Ovary (tissue), 9 donors: ENCODE data around the gene CUEDC2. TPM values are rescaled to one million over a fixed set of nuclear protein-coding genes. Genes with fewer than 3 reads are reported as not detected.
"Not testable (repeated sequence)": the region's sequence is repeated elsewhere in the genome, so short reads cannot be mapped to it uniquely, and the experiment has no call there.

Source experiments
- DNase-seq, 5 donors: peaks; one replicate each; pipeline ENCODE4 v3.0.0-alpha.2; 2019 to 2020
- H3K27ac ChIP-seq, 2 donors: fragments of 200-600 bp; one replicate each; pipeline versions ENCODE4 v1.5.1 to v1.8.0; 2019 to 2022
- H3K27me3 ChIP-seq: fragments of 200-600 bp; one replicate; pipeline ENCODE4 v1.8.0; 2022
- H3K36me3 ChIP-seq: fragments of 200-600 bp; sonication (generic); one replicate; pipeline ENCODE4 v1.5.1; 2019
- H3K4me1 ChIP-seq: one replicate; pipeline ENCODE4 v1.8.1; 2013; ENCODE audit warnings: mild to moderate bottlenecking, moderate library complexity; ENCODE audit not compliant: insufficient read depth
- H3K4me3 ChIP-seq: fragments of 200-600 bp; sonication (generic); one replicate; pipeline ENCODE4 v1.5.1; 2017
- H3K9me3 ChIP-seq, 2 donors: fragments of 200-600 bp in 1 of 2; sonication (generic) in 1 of 2; one replicate each; pipeline versions ENCODE4 v1.5.1 to v1.8.1; 2013 to 2019; ENCODE audit warnings: mild to moderate bottlenecking in 1 of 2, moderate library complexity in 1 of 2
- EP300 ChIP-seq: sonication (generic); formaldehyde crosslinking; IDR thresholded peaks from one replicate; pipeline ENCODE4 v1.6.1; 2017; ENCODE audit warnings: antibody characterized with exemption
- POLR2A ChIP-seq: fragments of 450-650 bp; IDR thresholded peaks from one replicate; pipeline ENCODE4 v1.6.1; 2017; ENCODE audit warnings: antibody characterized with exemption, mild to moderate bottlenecking, moderate library complexity
- whole genome bisulfite sequencing, 3 donors: extraction: QIAGEN DNeasy Blood & Tissue Kit in 1 of 3; methylation state at CpG; one replicate each; pipeline versions ENCODE4 v1.1.5 to v1.1.7; 2013 to 2017; 5-methylcytosine and 5-hydroxymethylcytosine counted together
- intact Hi-C, 4 donors: fragments of 100-400 bp; cut with DNase I; formaldehyde crosslinking; loops; one replicate each; pipeline versions ENCODE4 v1.11.0 to v1.15.1; 2022 to 2023
- polyA plus RNA-seq, 2 donors: library from polyadenylated mRNA; stranded (reverse); fragments of 200-250 nt in 1 of 2; fragments of 350-450 nt in 1 of 2; fragmentation: Illumina TruSeq in 1 of 2; extraction: RNeasy Lipid Tissue Mini Kit (QIAGEN cat#74804) in 1 of 2; gene quantifications; one replicate each; pipeline ENCODE4 v1.2.3, GENCODE V29; 2013 to 2014
- total RNA-seq, 7 donors: library from RNA; depleted of rRNA in 2 of 7; stranded (reverse); fragments of >200 nt in 2 of 7; fragmentation: NEBNext Ultra II Directional in 3 of 7; extraction: Animal tissue kit (Norgen Biotek cat#: 25700) in 3 of 7; gene quantifications; one replicate each; pipeline versions ENCODE4 v1.1.0 to v1.2.4, GENCODE V29; 2016 to 2023
- TF ChIP-seq, protein P1 (sequence below), 3 donors: fragments of 450-650 bp in 2 of 3; fragments of 200-600 bp in 1 of 3; IDR thresholded peaks; one replicate each; pipeline versions ENCODE4 v1.5.1 to v1.8.0; 2016 to 2022; ENCODE audit warnings: antibody characterized with exemption in 3 of 3, mild to moderate bottlenecking in 1 of 3
- donor health status: DM: no; HTN: no; CAD: no; lungs with moderate emphysema.
- donor health status: DM: no; HTN: no; CAD: no.
- donor health status: Bipolar disorder and iron deficiency.
- donor health status: DM: yes; HTN: yes; CAD: no.
- donor health status: DM: no; HTN: no; CAD: no.
- donor health status: DM: yes; HTN: yes; CAD: no.

Gene CUEDC2
- total and polyA plus RNA-seq, 9 donors: 34.7 to 76.5 (median 61.7) TPM

DNA sequence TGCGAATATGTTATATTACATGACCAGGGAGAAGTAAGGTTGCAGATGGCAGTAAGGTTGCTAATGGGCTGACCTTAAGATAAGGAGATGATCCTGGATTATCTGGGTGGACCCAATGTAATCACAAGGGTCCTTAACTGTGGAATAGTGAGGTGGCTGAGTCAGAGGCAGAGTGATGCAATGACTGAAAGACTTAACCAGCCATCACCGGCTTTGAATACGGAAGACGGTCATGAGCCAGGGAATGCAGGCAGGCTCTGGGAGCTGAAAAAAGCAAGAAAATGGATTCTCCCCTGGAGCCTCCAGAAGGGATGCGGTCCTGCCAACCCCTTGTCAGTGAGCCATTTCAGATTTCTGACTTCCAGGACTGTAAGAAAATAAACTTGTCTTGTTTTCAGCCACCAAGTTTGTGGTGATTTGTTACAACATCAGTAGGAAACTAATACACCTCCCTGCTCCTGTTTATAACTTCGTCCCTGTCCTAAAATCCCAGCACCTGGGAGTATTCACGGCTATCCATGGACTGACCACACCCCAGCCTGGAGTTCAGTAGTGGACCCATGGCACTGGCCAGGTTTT, 23.6 kb upstream of the CUEDC2 start:
- Histone ChIP-seq H3K9me3 (no peaks in the 10 kb centered on the region), H3K27me3 (no peaks in the 10 kb centered on the region), H3K4me3 (no peak overlapping the region), H3K27ac (no peak overlapping the region), H3K36me3 (no peaks in the 10 kb centered on the region), H3K4me1 (peaks cover 7% of the 10 kb centered on the region)
- intact Hi-C loops: no loop called here
- no peak for DNase-seq
- WGBS, 3 donors: 81 to 90% (median 85%) methylated on average over 7 of the region's 7 CpGs
- TF ChIP-seq EP300 (no peak), POLR2A (no peak)
- TF ChIP-seq, protein P1, sequence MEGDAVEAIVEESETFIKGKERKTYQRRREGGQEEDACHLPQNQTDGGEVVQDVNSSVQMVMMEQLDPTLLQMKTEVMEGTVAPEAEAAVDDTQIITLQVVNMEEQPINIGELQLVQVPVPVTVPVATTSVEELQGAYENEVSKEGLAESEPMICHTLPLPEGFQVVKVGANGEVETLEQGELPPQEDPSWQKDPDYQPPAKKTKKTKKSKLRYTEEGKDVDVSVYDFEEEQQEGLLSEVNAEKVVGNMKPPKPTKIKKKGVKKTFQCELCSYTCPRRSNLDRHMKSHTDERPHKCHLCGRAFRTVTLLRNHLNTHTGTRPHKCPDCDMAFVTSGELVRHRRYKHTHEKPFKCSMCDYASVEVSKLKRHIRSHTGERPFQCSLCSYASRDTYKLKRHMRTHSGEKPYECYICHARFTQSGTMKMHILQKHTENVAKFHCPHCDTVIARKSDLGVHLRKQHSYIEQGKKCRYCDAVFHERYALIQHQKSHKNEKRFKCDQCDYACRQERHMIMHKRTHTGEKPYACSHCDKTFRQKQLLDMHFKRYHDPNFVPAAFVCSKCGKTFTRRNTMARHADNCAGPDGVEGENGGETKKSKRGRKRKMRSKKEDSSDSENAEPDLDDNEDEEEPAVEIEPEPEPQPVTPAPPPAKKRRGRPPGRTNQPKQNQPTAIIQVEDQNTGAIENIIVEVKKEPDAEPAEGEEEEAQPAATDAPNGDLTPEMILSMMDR (IDR thresholded peaks at IDR 0.05): no peak

DNA sequence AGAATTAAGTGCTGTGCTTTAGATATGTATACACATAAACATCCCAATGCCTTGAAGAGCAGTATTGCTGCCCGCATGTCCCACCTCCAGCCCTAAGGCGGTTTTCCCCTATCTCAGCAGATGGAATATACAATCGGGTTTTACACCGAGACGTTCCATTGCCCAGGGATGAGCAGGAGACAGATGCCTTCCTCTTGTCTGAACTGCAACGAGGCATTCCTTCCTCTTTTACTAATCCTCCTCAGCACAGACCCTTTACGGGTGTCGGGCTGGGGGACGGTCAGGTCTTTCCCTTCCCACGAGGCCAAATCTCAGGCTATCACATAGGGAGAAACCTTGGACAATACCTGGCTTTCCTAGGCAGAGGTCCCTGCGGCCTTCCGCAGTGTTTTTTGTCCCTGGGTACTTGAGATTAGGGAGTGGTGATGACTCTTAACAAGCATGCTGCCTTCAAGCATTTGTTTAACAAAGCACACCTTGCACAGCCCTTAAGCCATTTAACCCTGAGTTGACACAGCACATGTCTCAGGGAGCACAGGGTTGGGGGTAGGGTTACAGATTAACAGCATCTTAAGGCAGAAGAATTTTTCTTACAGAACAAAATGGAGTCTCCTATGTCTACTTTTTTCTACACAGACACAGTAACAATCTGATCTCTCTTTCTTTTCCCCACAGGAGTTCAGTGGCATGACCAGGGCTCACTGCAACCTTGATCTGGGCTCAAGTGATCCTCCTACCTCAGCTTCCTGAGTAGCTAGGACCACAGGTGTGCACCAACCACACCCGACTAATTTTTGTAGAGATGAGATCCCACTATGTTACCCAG, 22.5 kb upstream of the CUEDC2 start:
- H3K27ac ChIP-seq, DNase-seq, intact Hi-C loops, H3K4me3 ChIP-seq, H3K36me3 ChIP-seq, H3K4me1 ChIP-seq, H3K27me3 ChIP-seq, H3K9me3 ChIP-seq: not testable (repeated sequence)
- 72 to 80% (median 76%) methylated on average over 13 of the region's 13 CpGs for WGBS, 3 donors

DNA sequence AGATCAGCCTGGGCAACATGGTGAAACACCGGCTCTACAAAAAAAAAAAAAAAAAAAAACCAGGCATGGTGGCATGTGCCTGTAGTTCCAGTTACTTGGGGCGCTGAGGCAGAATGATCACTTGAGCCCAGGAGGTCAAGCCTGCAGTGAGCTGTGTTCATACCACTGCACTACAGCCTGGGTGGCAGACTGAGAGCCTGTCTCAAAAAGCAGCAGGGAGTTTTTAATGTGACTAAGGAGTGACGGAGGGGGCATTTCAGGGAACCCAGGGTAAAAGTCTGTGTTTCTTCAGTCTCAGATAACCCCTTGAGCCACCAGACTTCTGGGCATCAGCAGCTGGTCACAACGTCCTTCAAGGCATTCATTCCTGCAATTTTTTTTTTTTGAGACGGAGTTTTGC, 21.1 kb upstream of the CUEDC2 start:
- Histone ChIP-seq H3K9me3 (no peaks in the 10 kb centered on the region), H3K4me3 (no peak overlapping the region), H3K4me1 (peaks cover 2% of the 10 kb centered on the region), H3K27me3 (no peaks in the 10 kb centered on the region), H3K27ac (no peak overlapping the region), H3K36me3 (no peaks in the 10 kb centered on the region)
- intact Hi-C loops: no loop called here
- DNase-seq: no peak
- 70 to 81% (median 72%) methylated on average over 5 of the region's 5 CpGs for WGBS, 3 donors
- TF ChIP-seq, protein P1 (IDR thresholded peaks at IDR 0.05): no peak
- TF ChIP-seq EP300 (no peak), POLR2A (no peak)

DNA sequence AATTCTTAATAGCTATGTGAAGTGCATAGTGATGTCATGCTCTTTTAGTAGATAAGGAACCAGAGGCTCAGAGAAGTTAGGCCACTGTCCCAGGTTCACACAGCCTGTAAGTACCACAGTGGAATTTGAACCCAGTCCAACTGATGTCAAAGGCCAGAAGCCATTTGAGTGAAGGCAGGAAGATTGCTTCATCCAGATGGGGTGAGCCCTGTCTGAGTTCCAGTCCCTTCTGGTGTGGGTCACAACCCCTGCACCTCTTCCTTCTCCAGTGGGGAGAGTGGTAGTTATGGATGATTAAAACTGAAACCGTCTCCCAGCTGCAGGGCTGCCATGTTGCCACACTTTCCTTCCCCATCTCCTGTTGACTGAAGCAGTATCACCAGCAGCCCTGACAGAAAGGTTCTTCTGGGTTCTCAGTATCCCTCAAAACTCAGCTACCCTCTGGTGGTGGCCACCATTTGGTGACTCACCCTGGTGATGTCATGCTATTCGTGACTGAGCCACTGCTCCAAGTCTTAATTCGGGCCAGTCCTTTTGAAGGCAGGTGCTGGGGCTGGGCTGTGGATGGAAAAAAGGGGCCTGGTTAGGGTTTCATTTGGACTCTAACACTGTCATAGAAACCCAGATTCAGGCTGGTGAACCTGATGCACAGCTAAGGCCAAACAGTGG, 20.4 kb upstream of the CUEDC2 start:
- WGBS, 3 donors: 57 to 71% (median 67%) methylated on average over 3 of the region's 3 CpGs
- H3K36me3 ChIP-seq: no peaks in the 10 kb centered on the region
- peaks cover 2% of the 10 kb centered on the region for H3K4me1 ChIP-seq
- no peak for DNase-seq
- intact Hi-C loops: no loop called here
- H3K4me3 ChIP-seq: no peak overlapping the region
- H3K27me3 ChIP-seq: no peaks in the 10 kb centered on the region
- no peaks in the 10 kb centered on the region for H3K9me3 ChIP-seq
- TF ChIP-seq, protein P1 (IDR thresholded peaks at IDR 0.05): no peak
- TF ChIP-seq EP300 (no peak), POLR2A (no peak)
- H3K27ac ChIP-seq: no peak overlapping the region
